ENCODE measurements around the gene SUPT7L. TPM values are rescaled to one million over a fixed set of nuclear protein-coding genes. Genes with fewer than 3 reads are reported as not detected.

SUPT7L gene
- total and polyA plus RNA-seq, 2 of the 13 experiments (the other 11 are each of a cell fraction or from before 2014, with no cell fraction given) = 32.9 to 77.5 TPM

- no peak for TF ChIP-seq XRCC5 (optimal IDR thresholded peaks at IDR 0.05; ENCODE audit: low read length)
These were observed 42.6 kb upstream of the SUPT7L start (continued) for GRCh38 chr2:27705851-27706622.

- Histone ChIP-seq H4K20me1 (ENCODE audit: insufficient read depth, low read length) (no peaks in the 10 kb centered on the region), H3K27me3 (ENCODE audit: control insufficient read depth in 1 of 2, insufficient read depth in 2 of 2, low read length in 2 of 2) (no peaks in the 10 kb centered on the region), H3K4me1 (ENCODE audit: insufficient read depth, low read length) (peaks cover 55% of the 10 kb centered on the region), H3K79me2 (ENCODE audit: insufficient read depth, low read length) (no peaks in the 10 kb centered on the region), H2AFZ (ENCODE audit: low read length) (no peak overlapping the region), H3K9ac (ENCODE audit: insufficient read depth, low read depth, low read length) (no peak overlapping the region), H3K36me3 (replicated peaks in 1 of 2; ENCODE audit: control insufficient read depth in 1 of 2, insufficient read depth in 2 of 2, low read length in 2 of 2) (no peaks in the 10 kb centered on the region), H3K4me2 (ENCODE audit: low read depth, low read length) (no peak overlapping the region), H3K27ac (ENCODE audit: extremely low read length, insufficient read depth, low read length) (no peak overlapping the region), H3K9me3 (ENCODE audit: low read length) (no peaks in the 10 kb centered on the region), H3K4me3 (replicated peaks in 1 of 3; ENCODE audit: insufficient read depth in 1 of 3, low read depth in 2 of 3, low read length in 3 of 3) (no peak overlapping the region)
- intact Hi-C loops (cut with micrococcal nuclease; ENCODE audit: unreplicated experiment) (loop anchor here (5.0 to 10.0 kb wide), 2 partner anchors 68 to 860 kb away; partner anchors contain the start of gene MRPL33), in situ Hi-C loops (cut with HindIII; ENCODE audit: extremely low pct_ligation_motif_present, low pct_unique_long_range_greater_than_20kb) (loop anchor here (10.0 kb wide), 1 partner anchor 690 kb away; the partner anchor contains the start of gene FOSL2)
- ATAC-seq = no peak
- ChIA-PET POLR2A (interaction anchor here (0.9 to 3.0 kb wide), 5 partner anchors 19 to 692 kb away, joined by 3 to 17 read pairs (median 3); no protein-coding TSS in a partner anchor), CTCF (ENCODE audit: low intra/inter-chr PET ratio, low total read pairs) (interaction anchor here (1.2 to 2.6 kb wide), 5 partner anchors 21 to 748 kb away, joined by 3 to 14 read pairs (median 11); no protein-coding TSS in a partner anchor)
- no TSS peak for BruUV-seq (replicated peaks)
- TF ChIP-seq ATF7 (IDR thresholded peaks at IDR 0.05) (peak; percentile 28; the same call in 1 of the 2 replicates), ATF7 (CRISPR knock-in tag; IDR thresholded peaks at IDR 0.05) (no peak), JARID2 (CRISPR knock-in tag; IDR thresholded peaks at IDR 0.05; ENCODE audit: insufficient replicate concordance) (no peak), CEBPB (IDR thresholded peaks at IDR 0.05; ENCODE audit: borderline replicate concordance, low read depth, low read length) (0 out of 2 replicates have a peak, but pooled peaks have one; percentile 1), ZNF225 (CRISPR knock-in tag; IDR thresholded peaks at IDR 0.05) (no peak)
- no peak for DNase-seq (ENCODE audit: low spot score)
- 79% methylated on average over 5 of the region's 5 CpGs for WGBS (ENCODE audit: low lambda C conversion rate)
- FAIRE-seq = no peak
These were observed 41.0 kb upstream of the SUPT7L start for GRCh38 chr2:27704342-27704876.
